GM12892 (cell line): ENCODE measurements around the gene RMP24.

Source experiments
- POLR2A ChIP-seq: IDR thresholded peaks from 2 replicates; pipeline ENCODE4 v1.6.1; 2011; ENCODE audit warnings: low read depth, low read length, control low read depth
- POLR2AphosphoS5 ChIP-seq: IDR thresholded peaks from 2 replicates; pipeline ENCODE4 v1.6.1; 2011; ENCODE audit warnings: low read depth, low read length, control low read depth
- TAF1 ChIP-seq: IDR thresholded peaks from 2 replicates; pipeline ENCODE4 v1.6.1; 2011; ENCODE audit warnings: low read depth, mild to moderate bottlenecking, control low read depth, low read length, borderline replicate concordance

GRCh38 chr18:36006997-36007396 is 34.5 kb downstream of the RMP24 start:
- TF ChIP-seq POLR2A (no peak), POLR2AphosphoS5 (no peak), TAF1 (no peak)
